MCF 10A (cell line): ENCODE data around the gene MYZAP. TPM values are rescaled to one million over a fixed set of nuclear protein-coding genes. Genes with fewer than 3 reads are reported as not detected.

Experiments used
- BruUV-seq: library from RNA; stranded (reverse); fragments of 400-500 nt; replicated peaks from 2 replicates; lab custom pipeline; 2021; lab: Mats Ljungman, UMichigan
- CTCF ChIA-PET: fragments of 300-600 bp; sonication (Branson Sonifier 250); formaldehyde crosslinking; extraction: SDS; loops from one replicate; lab custom pipeline; 2021; ENCODE audit warnings: antibody characterized with exemption, inconsistent platforms; lab: Yijun Ruan, JAX
- POLR2A ChIA-PET: fragments of 300-600, 350-650 bp; sonication (Branson Sonifier 250); formaldehyde crosslinking; extraction: SDS; loops from one replicate; lab custom pipeline; 2020; ENCODE audit warnings: antibody characterized with exemption, inconsistent platforms; lab: Yijun Ruan, JAX
- DNase-seq: peaks from one replicate; pipeline ENCODE4 v3.0.0-alpha.2; 2018; ENCODE audit not compliant: unreplicated experiment
- H3K27ac Mint-ChIP-seq: one replicate; pipeline ENCODE4 v1.8.0; 2022; ENCODE audit warnings: mild to moderate bottlenecking, low read depth, mixed read lengths; ENCODE audit not compliant: unreplicated experiment
- H3K27me3 Mint-ChIP-seq: one replicate; pipeline ENCODE4 v1.8.0; 2022; ENCODE audit warnings: mixed read lengths; ENCODE audit not compliant: insufficient read depth, unreplicated experiment
- H3K36me3 Mint-ChIP-seq: one replicate; pipeline ENCODE4 v1.8.0; 2022; ENCODE audit warnings: mild to moderate bottlenecking, moderate library complexity, mixed read lengths; ENCODE audit not compliant: insufficient read depth, unreplicated experiment
- H3K4me1 Mint-ChIP-seq: one replicate; pipeline ENCODE4 v1.8.0; 2022; ENCODE audit warnings: mixed read lengths; ENCODE audit not compliant: insufficient read depth, unreplicated experiment
- H3K4me3 Mint-ChIP-seq: one replicate; pipeline ENCODE4 v1.8.0; 2022; ENCODE audit warnings: mild to moderate bottlenecking, moderate library complexity, mixed read lengths; ENCODE audit not compliant: unreplicated experiment
- H3K9me3 Mint-ChIP-seq: one replicate; pipeline ENCODE4 v1.8.0; 2022; ENCODE audit warnings: mixed read lengths; ENCODE audit not compliant: unreplicated experiment
- intact Hi-C: fragments of 100-400 bp; cut with micrococcal nuclease; formaldehyde crosslinking; loops from 2 replicates; pipeline ENCODE4 v1.14.1; 2022
- total RNA-seq: library from RNA; stranded (reverse); gene quantifications from 2 replicates; pipeline ENCODE4 v1.2.3, GENCODE V29; 2022
- TF ChIP-seq, protein P1 (sequence below): fragments of 200-600 bp; IDR thresholded peaks from one replicate; pipeline ENCODE4 v1.8.0; 2022; ENCODE audit warnings: antibody characterized with exemption, mild to moderate bottlenecking; ENCODE audit not compliant: unreplicated experiment

Gene MYZAP
- total RNA-seq, 1 experiment from 2014 or later = 1.3 TPM

GRCh38 chr15:57552678-57553334, 38.9 kb upstream of the MYZAP start:
- ChIA-PET CTCF (interaction anchor here (0.9 to 17.5 kb wide), 6 partner anchors 7 to 212 kb away, joined by 3 to 297 read pairs (median 4); no protein-coding TSS in a partner anchor), POLR2A (interaction anchor here (0.7 to 1.4 kb wide), 2 partner anchors 18 to 24 kb away, joined by 3 read pairs; no protein-coding TSS in a partner anchor)
- TF ChIP-seq, protein P1, sequence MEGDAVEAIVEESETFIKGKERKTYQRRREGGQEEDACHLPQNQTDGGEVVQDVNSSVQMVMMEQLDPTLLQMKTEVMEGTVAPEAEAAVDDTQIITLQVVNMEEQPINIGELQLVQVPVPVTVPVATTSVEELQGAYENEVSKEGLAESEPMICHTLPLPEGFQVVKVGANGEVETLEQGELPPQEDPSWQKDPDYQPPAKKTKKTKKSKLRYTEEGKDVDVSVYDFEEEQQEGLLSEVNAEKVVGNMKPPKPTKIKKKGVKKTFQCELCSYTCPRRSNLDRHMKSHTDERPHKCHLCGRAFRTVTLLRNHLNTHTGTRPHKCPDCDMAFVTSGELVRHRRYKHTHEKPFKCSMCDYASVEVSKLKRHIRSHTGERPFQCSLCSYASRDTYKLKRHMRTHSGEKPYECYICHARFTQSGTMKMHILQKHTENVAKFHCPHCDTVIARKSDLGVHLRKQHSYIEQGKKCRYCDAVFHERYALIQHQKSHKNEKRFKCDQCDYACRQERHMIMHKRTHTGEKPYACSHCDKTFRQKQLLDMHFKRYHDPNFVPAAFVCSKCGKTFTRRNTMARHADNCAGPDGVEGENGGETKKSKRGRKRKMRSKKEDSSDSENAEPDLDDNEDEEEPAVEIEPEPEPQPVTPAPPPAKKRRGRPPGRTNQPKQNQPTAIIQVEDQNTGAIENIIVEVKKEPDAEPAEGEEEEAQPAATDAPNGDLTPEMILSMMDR = no peak
- H3K4me3 Mint-ChIP-seq = no peak overlapping the region
- no peaks in the 10 kb centered on the region for H3K36me3 Mint-ChIP-seq
- DNase-seq = no peak
- intact Hi-C loops = no loop called here
- no peaks in the 10 kb centered on the region for H3K27me3 Mint-ChIP-seq
- peak overlapping the region; percentile 91 for H3K27ac Mint-ChIP-seq
- BruUV-seq = no TSS peak
- no peaks in the 10 kb centered on the region for H3K9me3 Mint-ChIP-seq
- H3K4me1 Mint-ChIP-seq = peaks cover 44% of the 10 kb centered on the region

- H3K4me1 Mint-ChIP-seq = peaks cover 43% of the 10 kb centered on the region
- TF ChIP-seq, protein P1 = no peak
- intact Hi-C loops = no loop called here
- ChIA-PET CTCF (interaction anchor here (0.6 to 17.5 kb wide), 5 partner anchors 11 to 213 kb away, joined by 3 to 297 read pairs (median 17); no protein-coding TSS in a partner anchor), POLR2A (interaction anchor here (1.1 kb wide), 1 partner anchor 56 kb away, joined by 3 read pairs; no protein-coding TSS in a partner anchor)
- H3K4me3 Mint-ChIP-seq = no peak overlapping the region
- BruUV-seq = no TSS peak
- H3K36me3 Mint-ChIP-seq = no peaks in the 10 kb centered on the region
- no peaks in the 10 kb centered on the region for H3K27me3 Mint-ChIP-seq
- no peak for DNase-seq
- H3K27ac Mint-ChIP-seq = no peak overlapping the region
- no peaks in the 10 kb centered on the region for H3K9me3 Mint-ChIP-seq
These were observed 38.2 kb upstream of the MYZAP start for GRCh38 chr15:57553526-57553925.

DNA sequence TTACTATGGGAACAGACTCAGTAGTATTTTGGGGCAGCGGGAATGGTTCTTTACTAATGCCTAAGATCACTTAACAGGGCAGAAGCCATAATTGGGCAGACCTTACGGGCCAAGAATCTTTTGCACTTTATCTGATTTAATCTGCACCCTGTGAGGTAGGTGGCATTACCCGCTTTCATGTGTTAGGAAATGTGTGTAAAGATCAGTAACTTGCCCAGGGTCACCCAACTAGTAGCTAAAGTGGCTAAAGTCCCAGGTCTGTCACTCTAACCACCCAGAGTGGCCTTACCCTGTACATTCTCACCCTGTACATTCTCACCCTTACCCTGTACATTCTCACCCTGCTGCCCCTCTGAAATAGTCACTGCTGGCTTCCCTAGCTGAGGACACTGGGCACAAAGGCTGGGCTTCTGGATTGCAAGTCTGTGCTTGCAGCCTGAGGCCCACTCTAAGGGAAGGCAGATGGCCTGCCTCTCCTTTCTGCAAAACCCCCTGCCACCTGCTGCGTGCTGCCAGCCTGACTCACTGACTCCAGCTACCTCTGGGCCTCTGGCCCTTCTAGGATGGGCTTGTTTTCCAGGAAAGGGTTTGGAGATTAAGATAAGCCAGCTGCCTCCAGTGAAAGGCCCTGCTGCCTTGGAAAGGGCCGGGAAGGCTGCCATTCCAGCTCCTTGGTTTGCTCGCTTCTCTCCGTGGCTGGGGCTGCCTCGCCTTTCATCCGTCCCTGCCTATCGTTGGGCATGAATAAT, 37.5 kb upstream of the MYZAP start:
- Mint-ChIP-seq H3K27ac (no peak overlapping the region), H3K36me3 (no peaks in the 10 kb centered on the region), H3K27me3 (no peaks in the 10 kb centered on the region), H3K4me1 (peaks cover 38% of the 10 kb centered on the region), H3K4me3 (no peak overlapping the region), H3K9me3 (no peaks in the 10 kb centered on the region)
- POLR2A ChIA-PET = interaction anchor here (0.5 to 1.1 kb wide), 3 partner anchors 12 to 1329 kb away, joined by 3 read pairs; no protein-coding TSS in a partner anchor
- intact Hi-C loops = no loop called here
- CTCF ChIA-PET = interaction anchor here (0.6 to 17.5 kb wide), 7 partner anchors 12 to 515 kb away, joined by 3 to 297 read pairs (median 4); no protein-coding TSS in a partner anchor
- BruUV-seq = no TSS peak
- no peak for DNase-seq
- TF ChIP-seq, protein P1 = no peak

DNA sequence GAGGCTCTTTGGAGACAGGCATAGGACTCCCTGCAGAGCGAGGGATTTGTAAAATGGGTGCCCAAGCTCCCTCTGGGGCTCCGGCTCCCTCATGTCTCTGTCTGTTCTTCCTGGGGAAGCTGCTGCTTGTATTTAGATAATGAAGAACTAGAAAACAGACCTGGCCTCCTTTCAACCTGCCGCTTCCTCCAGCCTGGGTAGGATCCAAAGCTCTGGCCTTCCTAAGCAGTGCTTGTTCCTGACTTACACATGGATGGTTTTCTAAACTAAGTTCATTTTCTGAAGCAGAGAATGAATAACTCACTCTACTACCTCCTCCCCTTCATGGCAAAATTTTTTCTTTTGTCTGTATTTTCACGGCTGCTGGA, 36.9 kb upstream of the MYZAP start:
- POLR2A ChIA-PET = interaction anchor here (0.9 to 1.1 kb wide), 2 partner anchors 11 to 55 kb away, joined by 3 read pairs; no protein-coding TSS in a partner anchor

More for the DNA sequence above, 36.9 kb upstream of the MYZAP start:
- Mint-ChIP-seq H3K4me3 (no peak overlapping the region), H3K27me3 (no peaks in the 10 kb centered on the region), H3K9me3 (no peaks in the 10 kb centered on the region), H3K4me1 (peaks cover 38% of the 10 kb centered on the region), H3K36me3 (no peaks in the 10 kb centered on the region), H3K27ac (no peak overlapping the region)
- CTCF ChIA-PET = interaction anchor here (1.1 to 17.5 kb wide), 3 partner anchors 12 to 514 kb away, joined by 5 to 297 read pairs (median 17); no protein-coding TSS in a partner anchor
- intact Hi-C loops = no loop called here
- BruUV-seq = no TSS peak
- DNase-seq = no peak
- TF ChIP-seq, protein P1 = no peak
